Mucosa of stomach (tissue), 1 donor: ENCODE measurements around the gene EP300.
"Not testable (repeated sequence)": the region's sequence is repeated elsewhere in the genome, so short reads cannot be mapped to it uniquely, and the experiment has no call there.

ENCODE experiments used
- H3K27me3 ChIP-seq: one replicate; pipeline ENCODE4 v1.7.0; 2013; ENCODE audit warnings: mild to moderate bottlenecking, low read length; ENCODE audit not compliant: control insufficient read depth, insufficient read depth
- H3K36me3 ChIP-seq: one replicate; pipeline ENCODE4 v1.7.0; 2013; ENCODE audit warnings: low read length; ENCODE audit not compliant: control insufficient read depth, insufficient read depth
- H3K4me1 ChIP-seq: one replicate; pipeline ENCODE4 v1.7.0; 2013; ENCODE audit warnings: mild to moderate bottlenecking, low read length; ENCODE audit not compliant: control insufficient read depth, insufficient read depth
- H3K4me3 ChIP-seq: one replicate; pipeline ENCODE4 v1.7.0; 2013; ENCODE audit warnings: low read length
- H3K9ac ChIP-seq: one replicate; pipeline ENCODE4 v1.7.0; 2013; ENCODE audit warnings: mild to moderate bottlenecking, low read length, moderate library complexity
- H3K9me3 ChIP-seq: one replicate; pipeline ENCODE4 v1.7.0; 2013; ENCODE audit warnings: mild to moderate bottlenecking, low read length, moderate library complexity; ENCODE audit not compliant: control insufficient read depth
- donor health status: Pancreatic carcinoma.

EP300 gene

DNA sequence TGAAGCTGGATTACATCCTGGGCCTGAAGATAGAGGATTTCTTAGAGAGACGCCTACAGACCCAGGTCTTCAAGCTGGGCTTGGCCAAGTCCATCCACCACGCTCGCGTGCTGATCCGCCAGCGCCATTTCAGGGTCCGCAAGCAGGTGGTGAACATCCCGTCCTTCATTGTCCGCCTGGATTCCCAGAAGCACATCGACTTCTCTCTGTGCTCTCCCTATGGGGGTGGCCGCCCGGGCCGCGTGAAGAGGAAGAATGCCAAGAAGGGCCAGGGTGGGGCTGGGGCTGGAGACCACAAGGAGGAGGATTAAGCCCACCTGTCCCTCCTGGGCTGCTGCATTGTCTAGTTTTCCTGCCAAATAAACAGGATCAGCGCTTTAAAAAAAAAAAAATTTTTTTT, 28.1 kb upstream of the EP300 start:
- H3K4me3 ChIP-seq, H3K9ac ChIP-seq, H3K36me3 ChIP-seq, H3K9me3 ChIP-seq, H3K4me1 ChIP-seq, H3K27me3 ChIP-seq: not testable (repeated sequence)

GRCh38 chr22:41066341-41066740, 26.1 kb upstream of the EP300 start:
- H3K36me3 ChIP-seq, H3K4me1 ChIP-seq, H3K4me3 ChIP-seq, H3K27me3 ChIP-seq, H3K9me3 ChIP-seq, H3K9ac ChIP-seq: not testable (repeated sequence)

GRCh38 chr22:41067968-41068367, 24.4 kb upstream of the EP300 start:
- H3K27me3 ChIP-seq, H3K4me3 ChIP-seq, H3K9ac ChIP-seq, H3K9me3 ChIP-seq, H3K4me1 ChIP-seq, H3K36me3 ChIP-seq: not testable (repeated sequence)

GRCh38 chr22:41070665-41071331, 21.6 kb upstream of the EP300 start:
- no peak overlapping the region for H3K4me3 ChIP-seq
- no peak overlapping the region for H3K9ac ChIP-seq
- H3K36me3 ChIP-seq = no peaks in the 10 kb centered on the region
- no peaks in the 10 kb centered on the region for H3K9me3 ChIP-seq
- no peaks in the 10 kb centered on the region for H3K27me3 ChIP-seq
- no peaks in the 10 kb centered on the region for H3K4me1 ChIP-seq

DNA sequence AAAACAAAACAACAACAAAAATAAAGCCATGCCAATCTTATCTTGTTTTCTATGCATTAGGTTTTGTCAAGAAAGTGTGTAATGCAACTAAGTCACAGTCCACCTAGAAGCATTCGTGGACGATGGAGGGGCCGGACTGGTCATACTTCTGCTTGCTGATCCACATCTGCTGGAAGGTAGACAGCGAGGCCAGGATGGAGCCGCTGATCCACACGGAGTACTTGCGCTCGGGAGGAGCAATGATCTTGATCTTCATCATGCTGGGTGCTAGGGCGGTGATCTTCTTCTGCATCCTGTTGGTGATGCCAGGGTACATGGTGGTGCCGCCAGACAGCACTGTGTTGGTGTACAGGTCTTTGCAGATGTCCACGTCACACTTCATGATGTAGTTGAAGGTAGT, 18.3 kb upstream of the EP300 start:
- Histone ChIP-seq H3K4me1 (no peaks in the 10 kb centered on the region), H3K27me3 (no peaks in the 10 kb centered on the region), H3K36me3 (no peaks in the 10 kb centered on the region)

DNA sequence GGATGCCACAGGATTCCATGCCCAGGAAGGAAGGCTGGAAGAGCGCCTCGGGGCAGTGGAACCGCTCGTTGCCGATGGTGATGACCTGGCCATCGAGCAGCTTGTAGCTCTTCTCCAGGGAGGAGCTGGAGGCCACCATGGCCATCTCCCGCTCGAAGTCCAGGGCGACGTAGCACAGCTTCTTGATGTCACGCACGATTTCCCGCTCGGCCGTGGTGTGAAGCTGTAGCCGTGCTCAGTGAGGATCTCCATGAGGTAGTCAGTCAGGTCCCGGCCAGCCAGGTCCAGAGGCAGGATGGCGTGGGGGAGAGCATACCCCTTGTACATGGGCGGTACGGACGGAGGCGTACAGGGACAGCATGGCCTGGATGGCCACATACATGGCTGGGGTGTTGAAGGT, 17.9 kb upstream of the EP300 start:
- H3K9ac ChIP-seq = no peak overlapping the region

More for the DNA sequence above, 18.3 kb upstream of the EP300 start:
- no peaks in the 10 kb centered on the region for H3K9me3 ChIP-seq
- no peak overlapping the region for H3K4me3 ChIP-seq
- H3K9ac ChIP-seq = no peak overlapping the region

DNA sequence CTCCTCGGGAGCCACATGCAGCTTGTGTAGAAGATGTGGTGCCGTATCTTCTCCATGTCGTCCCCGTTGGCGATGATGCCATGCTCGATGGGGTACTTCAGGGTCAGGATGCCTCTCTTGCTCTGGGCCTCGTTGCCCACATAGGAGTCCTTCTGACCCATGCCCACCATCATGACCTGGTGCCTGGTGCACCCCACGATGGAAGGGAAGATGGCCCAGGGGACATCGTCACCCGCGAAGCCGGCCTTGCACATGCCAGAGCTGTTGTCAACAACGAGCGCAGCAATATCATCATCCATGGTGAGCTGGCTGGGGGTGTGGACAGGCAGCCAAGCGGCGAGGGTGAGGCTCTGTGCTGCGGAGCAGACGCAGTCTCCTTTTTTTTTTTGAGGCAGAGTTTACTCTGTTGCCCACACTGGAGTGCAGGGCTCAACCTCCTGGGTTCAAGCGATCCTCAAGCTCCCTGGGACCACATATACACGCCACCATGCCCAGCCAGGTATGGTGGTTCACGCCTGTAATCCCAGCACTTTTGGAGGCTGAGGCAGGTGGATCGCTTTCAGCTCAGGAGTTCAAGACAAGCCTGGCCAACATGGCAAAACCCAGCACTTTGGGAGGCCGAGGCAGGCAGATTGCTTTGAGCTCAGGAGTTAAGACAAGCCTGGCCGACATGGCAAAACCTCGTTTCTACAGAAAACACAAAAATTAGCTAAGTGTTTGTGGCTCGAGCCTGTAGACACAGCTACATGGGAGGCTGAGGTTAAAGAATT, 17.3 kb upstream of the EP300 start:
- H3K9me3 ChIP-seq = no peaks in the 10 kb centered on the region

More for the DNA sequence above, 17.9 kb upstream of the EP300 start:
- Histone ChIP-seq H3K9me3 (no peaks in the 10 kb centered on the region), H3K36me3 (no peaks in the 10 kb centered on the region), H3K27me3 (no peaks in the 10 kb centered on the region), H3K4me1 (no peaks in the 10 kb centered on the region), H3K4me3 (no peak overlapping the region)

GRCh38 chr22:41075946-41076345, 16.4 kb upstream of the EP300 start:
- Histone ChIP-seq H3K4me3 (no peak overlapping the region), H3K9ac (no peak overlapping the region), H3K4me1 (no peaks in the 10 kb centered on the region), H3K36me3 (no peaks in the 10 kb centered on the region), H3K27me3 (no peaks in the 10 kb centered on the region), H3K9me3 (no peaks in the 10 kb centered on the region)

More for the DNA sequence above, 17.3 kb upstream of the EP300 start:
- H3K36me3 ChIP-seq = no peaks in the 10 kb centered on the region
- H3K4me3 ChIP-seq = no peak overlapping the region
- H3K4me1 ChIP-seq = no peaks in the 10 kb centered on the region
- no peaks in the 10 kb centered on the region for H3K27me3 ChIP-seq
- no peak overlapping the region for H3K9ac ChIP-seq

DNA sequence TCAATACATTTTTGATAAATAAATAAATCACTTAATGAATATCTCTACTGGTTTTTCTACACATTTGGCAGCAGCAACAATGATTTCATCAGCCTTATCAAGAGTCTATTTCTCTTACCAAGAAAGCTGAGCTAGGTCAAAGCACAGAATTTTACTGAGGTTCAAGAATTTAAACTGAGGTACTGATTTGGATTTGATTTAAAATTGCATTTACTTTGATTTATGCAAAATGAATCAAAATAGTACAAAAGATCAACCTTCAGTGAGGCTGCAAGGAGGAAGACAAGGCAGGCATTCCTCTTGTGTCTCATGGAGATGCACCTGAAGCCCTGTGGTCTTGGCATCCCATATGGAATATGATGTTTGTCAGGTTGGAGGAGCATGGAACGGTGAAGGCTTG, 15.5 kb upstream of the EP300 start:
- H3K27me3 ChIP-seq = no peaks in the 10 kb centered on the region
- no peaks in the 10 kb centered on the region for H3K36me3 ChIP-seq
- H3K9ac ChIP-seq = no peak overlapping the region
- H3K4me1 ChIP-seq = no peaks in the 10 kb centered on the region
- H3K4me3 ChIP-seq = no peak overlapping the region
- no peaks in the 10 kb centered on the region for H3K9me3 ChIP-seq

DNA sequence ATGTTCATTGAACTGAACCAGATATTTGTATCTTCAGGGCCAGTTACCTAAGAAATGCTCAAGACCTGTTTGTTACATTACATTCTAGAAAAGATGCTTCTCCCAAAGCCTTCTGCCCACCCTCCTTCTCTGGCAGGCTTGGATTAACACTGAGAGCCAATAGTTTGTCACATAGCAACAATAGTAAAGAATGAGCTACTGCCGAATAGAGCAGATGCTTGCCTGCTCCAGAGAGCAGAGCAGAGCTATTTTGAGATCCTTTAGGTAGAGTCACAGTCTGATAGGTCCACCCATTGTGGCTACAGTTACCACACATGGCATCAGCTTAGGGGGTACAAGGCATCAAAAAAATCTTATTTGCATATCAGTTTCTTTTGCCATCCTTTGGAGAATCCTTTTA, 13.5 kb upstream of the EP300 start:
- Histone ChIP-seq H3K4me1 (no peaks in the 10 kb centered on the region), H3K36me3 (no peaks in the 10 kb centered on the region), H3K4me3 (no peak overlapping the region), H3K9me3 (no peaks in the 10 kb centered on the region), H3K27me3 (no peaks in the 10 kb centered on the region), H3K9ac (no peak overlapping the region)

DNA sequence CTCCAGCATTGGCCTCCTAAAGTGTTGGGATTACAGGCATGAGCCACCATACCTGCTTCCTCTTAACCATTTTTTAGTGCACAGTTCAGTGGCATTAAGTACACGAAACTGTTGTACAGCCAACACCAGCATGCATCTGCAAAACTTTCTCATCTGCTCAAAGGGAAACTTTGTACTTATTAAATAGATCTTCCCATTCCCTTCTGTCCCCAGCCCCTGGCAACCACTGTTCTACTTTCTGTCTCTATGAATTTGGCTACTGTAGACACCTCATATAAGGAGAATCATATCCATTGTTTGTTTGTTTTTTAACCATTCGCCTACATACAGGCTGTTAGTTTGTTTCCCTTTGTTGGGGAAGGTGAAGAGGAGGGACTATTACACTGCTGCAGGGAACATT, 6.5 kb upstream of the EP300 start:
- H3K27me3 ChIP-seq = no peaks in the 10 kb centered on the region
- no peaks in the 10 kb centered on the region for H3K36me3 ChIP-seq

DNA sequence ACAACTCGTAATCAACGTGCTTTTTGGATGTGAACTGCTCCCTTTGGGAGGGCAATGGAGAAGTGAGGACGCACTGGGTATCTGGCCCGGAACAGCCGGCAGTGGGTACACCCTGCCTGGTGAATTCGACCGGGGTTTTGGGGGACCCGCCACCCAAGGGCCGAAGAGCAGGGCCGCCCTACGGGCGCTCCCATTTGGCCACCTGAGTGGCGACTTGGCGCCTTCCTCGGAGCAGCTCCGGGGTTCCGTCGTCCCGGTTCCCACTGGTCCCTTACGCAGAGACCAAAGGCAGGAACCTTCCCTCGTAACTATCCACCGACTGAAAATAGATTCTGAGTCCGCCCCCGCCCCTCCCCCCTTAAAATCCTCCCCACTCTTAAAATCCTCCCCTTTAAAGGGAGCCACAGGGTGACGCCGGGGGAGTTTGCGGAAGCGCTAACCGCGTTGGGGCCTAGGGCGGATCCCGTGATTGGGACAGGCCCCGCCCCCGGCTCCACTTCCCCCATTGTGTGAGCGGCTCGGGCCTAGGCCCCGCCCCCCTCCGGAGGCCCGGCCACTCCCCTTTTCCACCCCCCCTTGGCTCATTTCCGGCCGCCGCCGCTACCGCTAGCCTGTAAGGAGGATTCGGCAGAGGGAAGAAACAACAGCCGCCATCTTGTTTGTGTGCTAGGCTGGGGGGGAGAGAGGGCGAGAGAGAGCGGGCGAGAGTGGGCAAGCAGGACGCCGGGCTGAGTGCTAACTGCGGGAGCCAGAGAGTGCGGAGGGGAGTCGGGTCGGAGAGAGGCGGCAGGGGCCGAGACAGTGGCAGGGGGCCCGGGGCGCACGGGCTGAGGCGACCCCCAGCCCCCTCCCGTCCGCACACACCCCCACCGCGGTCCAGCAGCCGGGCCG, 1.0 kb upstream of the EP300 start:
- Histone ChIP-seq H3K27me3 (no peaks in the 10 kb centered on the region), H3K4me1 (peaks cover 15% of the 10 kb centered on the region), H3K9ac (peak overlapping the region; percentile 99), H3K4me3 (peak overlapping the region; percentile 72), H3K9me3 (no peaks in the 10 kb centered on the region), H3K36me3 (no peaks in the 10 kb centered on the region)

More for the DNA sequence above, 6.5 kb upstream of the EP300 start:
- Histone ChIP-seq H3K9ac (no peak overlapping the region), H3K4me3 (no peak overlapping the region), H3K4me1 (peaks cover 4% of the 10 kb centered on the region), H3K9me3 (no peaks in the 10 kb centered on the region)
